ENCODE measurements around the gene ZC3H7B.

DNA sequence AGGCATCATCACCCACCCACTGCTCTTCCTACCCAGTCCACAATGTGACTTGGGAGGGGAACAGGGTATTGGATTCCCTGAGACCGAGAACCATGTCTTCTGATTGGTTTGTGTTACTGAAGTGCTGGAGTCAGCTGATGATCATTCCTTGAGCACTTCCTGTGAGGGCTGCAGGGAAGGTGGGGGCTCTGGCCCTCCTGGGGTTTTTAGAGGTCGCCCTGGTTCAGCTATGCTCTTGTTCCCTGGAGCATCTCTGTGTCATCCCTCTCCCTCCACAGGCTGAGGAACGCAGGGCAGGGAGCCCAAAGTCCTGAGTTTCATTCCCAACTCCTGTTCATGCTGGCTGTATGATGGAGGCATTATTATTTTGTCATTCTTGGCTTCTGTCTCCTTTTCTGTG, 6.7 kb downstream of the ZC3H7B start:
- TF ChIP-seq TAF1 (IDR thresholded peaks at IDR 0.05; ENCODE audit: low read depth, low read length) (no peak), POLR2A (IDR thresholded peaks at IDR 0.05; ENCODE audit: low read depth, low read length) (no peak), SPI1 (IDR thresholded peaks at IDR 0.05; ENCODE audit: low read depth, low read length) (no peak), POLR2AphosphoS5 (IDR thresholded peaks at IDR 0.05; ENCODE audit: low read depth, low read length) (no peak), POU2F2 (IDR thresholded peaks at IDR 0.05; ENCODE audit: low read depth, low read length) (no peak), PAX5 (IDR thresholded peaks at IDR 0.05; ENCODE audit: insufficient read depth, low read length, severe bottlenecking) (no peak)
